ENCODE results near the gene PON3.

Gene PON3

DNA sequence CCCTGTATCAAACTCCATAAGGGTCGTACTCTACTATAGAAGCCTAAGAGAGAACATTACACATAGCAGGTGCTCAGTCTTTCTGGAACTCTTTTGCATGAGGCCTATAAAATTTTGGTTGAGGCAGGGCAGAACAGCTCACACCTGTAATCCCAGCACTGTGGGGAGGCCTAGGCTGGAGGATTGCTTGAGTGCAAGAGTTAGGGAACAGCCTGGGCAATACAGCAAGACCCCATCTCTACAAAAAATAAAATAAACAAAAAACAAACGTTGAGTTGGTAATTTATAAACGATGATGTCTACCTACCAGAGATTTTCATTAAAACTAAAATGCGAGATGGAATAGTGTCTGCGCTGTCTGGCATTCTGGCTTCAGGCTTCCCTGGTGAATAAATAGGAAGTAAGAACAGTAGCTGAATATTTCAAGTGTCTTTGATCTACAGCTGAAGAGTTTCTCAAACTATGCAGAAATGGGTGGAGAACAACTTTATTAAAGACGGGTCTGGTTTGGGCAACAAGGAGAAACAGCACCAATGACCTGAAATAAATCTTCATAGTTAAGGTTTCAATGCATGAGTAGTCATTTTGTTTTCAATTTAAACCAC lies 37.9 kb upstream of the PON3 start:
- Histone ChIP-seq H3K36me3 (replicated peaks in 1 of 2; ENCODE audit: control insufficient read depth in 2 of 2, insufficient read depth in 2 of 2, low read length in 2 of 2) (peaks cover 0 to 44% of the 10 kb centered on the region in 2 donors), H2AFZ (ENCODE audit: low read length) (peak overlapping the region; percentile 95), H3K9me3 (replicated peaks in 1 of 2; ENCODE audit: control insufficient read depth in 2 of 2, insufficient read depth in 1 of 2, low read depth in 1 of 2, low read length in 2 of 2) (peaks cover 0 to 13% of the 10 kb centered on the region in 2 donors), H3K9ac (ENCODE audit: low read depth, low read length, poor library complexity) (no peak overlapping the region), H3K4me2 (ENCODE audit: insufficient read depth, low read length, poor library complexity, severe bottlenecking) (peak overlapping the region; percentile 56), H2BK15ac (ENCODE audit: low read length) (no peak overlapping the region), H4K91ac (ENCODE audit: low read depth, low read length, poor library complexity) (no peak overlapping the region), H2AK5ac (ENCODE audit: low read depth, low read length) (no peak overlapping the region), H3K27me3 (ENCODE audit: control insufficient read depth in 3 of 3, insufficient read depth in 3 of 3, low read depth in 1 of 3, low read length in 3 of 3) (no peaks in the 10 kb centered on the region), H3K79me1 (ENCODE audit: low read depth, low read length) (peaks cover 2% of the 10 kb centered on the region), H2BK120ac (ENCODE audit: low read depth, low read length) (no peak overlapping the region), H3K4ac (ENCODE audit: low read length) (no peak overlapping the region), H3K4me3 (ENCODE audit: low read length in 2 of 2) (peak overlapping the region; percentile 70 to 90), H2BK5ac (ENCODE audit: low read length) (no peak overlapping the region), H3K4me1 (ENCODE audit: control insufficient read depth in 2 of 2, insufficient read depth in 1 of 2, low read depth in 1 of 2, low read length in 2 of 2) (peaks cover 3 to 14% of the 10 kb centered on the region in 2 donors), H4K8ac (ENCODE audit: low read depth, low read length) (no peak overlapping the region), H3K27ac (replicated peaks; ENCODE audit: low read length) (peak overlapping the region; percentile 18), H2BK12ac (ENCODE audit: low read length) (no peak overlapping the region), H3K23ac (ENCODE audit: low read depth, low read length, poor library complexity) (no peak overlapping the region), H3K18ac (ENCODE audit: low read length) (no peak overlapping the region), H3K14ac (ENCODE audit: low read length) (no peak overlapping the region)
- DNase-seq (ENCODE audit: low spot score): no peak
- WGBS, 2 donors (ENCODE audit: extremely low coverage in 2 of 2, insufficient read length in 2 of 2, insufficient replicate concordance in 1 of 2): no CpG with 5 or more reads among the region's 6 CpGs

DNA sequence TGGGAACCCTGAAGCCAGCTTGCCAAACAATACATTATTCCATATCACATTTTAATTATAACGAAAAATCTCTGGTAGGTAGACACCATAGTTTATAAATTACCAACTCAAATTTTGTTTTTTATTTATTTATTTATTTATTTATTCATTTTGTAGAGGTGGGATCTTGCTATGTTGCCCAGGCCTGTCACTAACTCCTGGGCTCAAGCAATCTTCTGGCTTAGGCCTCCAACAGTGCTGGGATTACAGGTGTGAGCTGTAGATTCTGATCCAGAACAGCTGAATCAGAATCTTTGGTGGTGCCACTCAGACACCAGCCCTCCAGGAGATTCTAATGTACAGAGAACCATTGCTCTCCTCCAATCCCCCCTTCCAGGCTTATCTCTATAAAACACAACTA lies 37.0 kb upstream of the PON3 start:
- Histone ChIP-seq H3K27me3 (ENCODE audit: control insufficient read depth in 3 of 3, insufficient read depth in 3 of 3, low read depth in 1 of 3, low read length in 3 of 3) (no peaks in the 10 kb centered on the region), H3K36me3 (replicated peaks in 1 of 2; ENCODE audit: control insufficient read depth in 2 of 2, insufficient read depth in 2 of 2, low read length in 2 of 2) (peaks cover 0 to 52% of the 10 kb centered on the region in 2 donors), H3K79me1 (ENCODE audit: low read depth, low read length) (peaks cover 2% of the 10 kb centered on the region), H3K27ac (replicated peaks; ENCODE audit: low read length) (no peak overlapping the region), H3K9ac (ENCODE audit: low read depth, low read length, poor library complexity) (no peak overlapping the region), H4K91ac (ENCODE audit: low read depth, low read length, poor library complexity) (no peak overlapping the region), H3K18ac (ENCODE audit: low read length) (no peak overlapping the region), H3K4me1 (ENCODE audit: control insufficient read depth in 2 of 2, insufficient read depth in 1 of 2, low read depth in 1 of 2, low read length in 2 of 2) (peaks cover 3 to 14% of the 10 kb centered on the region in 2 donors), H3K4me3 (ENCODE audit: low read length in 2 of 2) (no peak overlapping the region), H2BK120ac (ENCODE audit: low read depth, low read length) (no peak overlapping the region), H3K9me3 (replicated peaks in 1 of 2; ENCODE audit: control insufficient read depth in 2 of 2, insufficient read depth in 1 of 2, low read depth in 1 of 2, low read length in 2 of 2) (peaks cover 0 to 16% of the 10 kb centered on the region in 2 donors), H3K4me2 (ENCODE audit: insufficient read depth, low read length, poor library complexity, severe bottlenecking) (no peak overlapping the region), H2AFZ (ENCODE audit: low read length) (no peak overlapping the region), H2BK5ac (ENCODE audit: low read length) (no peak overlapping the region), H3K23ac (ENCODE audit: low read depth, low read length, poor library complexity) (no peak overlapping the region), H2BK12ac (ENCODE audit: low read length) (no peak overlapping the region), H3K4ac (ENCODE audit: low read length) (no peak overlapping the region), H2BK15ac (ENCODE audit: low read length) (no peak overlapping the region), H2AK5ac (ENCODE audit: low read depth, low read length) (no peak overlapping the region), H3K14ac (ENCODE audit: low read length) (no peak overlapping the region), H4K8ac (ENCODE audit: low read depth, low read length) (no peak overlapping the region)
- WGBS, 2 donors (ENCODE audit: extremely low coverage in 2 of 2, insufficient read length in 2 of 2, insufficient replicate concordance in 1 of 2): no CpG with 5 or more reads among the region's 1 CpG
- no peak for DNase-seq (ENCODE audit: low spot score)

- no peak overlapping the region for H2BK120ac ChIP-seq (ENCODE audit: low read depth, low read length)
- H2BK15ac ChIP-seq (ENCODE audit: low read length): no peak overlapping the region
- H3K14ac ChIP-seq (ENCODE audit: low read length): no peak overlapping the region
- H4K91ac ChIP-seq (ENCODE audit: low read depth, low read length, poor library complexity): no peak overlapping the region
- peaks cover 4 to 14% of the 10 kb centered on the region in 2 donors for H3K4me1 ChIP-seq (ENCODE audit: control insufficient read depth in 2 of 2, insufficient read depth in 1 of 2, low read depth in 1 of 2, low read length in 2 of 2)
- no CpG with 5 or more reads among the region's 2 CpGs for WGBS, 2 donors (ENCODE audit: extremely low coverage in 2 of 2, insufficient read length in 2 of 2, insufficient replicate concordance in 1 of 2)
- H2BK12ac ChIP-seq (ENCODE audit: low read length): no peak overlapping the region
- no peak overlapping the region for H3K4me2 ChIP-seq (ENCODE audit: insufficient read depth, low read length, poor library complexity, severe bottlenecking)
- H3K27me3 ChIP-seq (ENCODE audit: control insufficient read depth in 3 of 3, insufficient read depth in 3 of 3, low read depth in 1 of 3, low read length in 3 of 3): no peaks in the 10 kb centered on the region
- H3K79me1 ChIP-seq (ENCODE audit: low read depth, low read length): peaks cover 2% of the 10 kb centered on the region
- H3K18ac ChIP-seq (ENCODE audit: low read length): no peak overlapping the region
- H2AFZ ChIP-seq (ENCODE audit: low read length): no peak overlapping the region
- peaks cover 0 to 19% of the 10 kb centered on the region in 2 donors for H3K9me3 ChIP-seq (replicated peaks in 1 of 2; ENCODE audit: control insufficient read depth in 2 of 2, insufficient read depth in 1 of 2, low read depth in 1 of 2, low read length in 2 of 2)
- no peak overlapping the region for H3K23ac ChIP-seq (ENCODE audit: low read depth, low read length, poor library complexity)
- peaks cover 0 to 57% of the 10 kb centered on the region in 2 donors for H3K36me3 ChIP-seq (replicated peaks in 1 of 2; ENCODE audit: control insufficient read depth in 2 of 2, insufficient read depth in 2 of 2, low read length in 2 of 2)
- H3K9ac ChIP-seq (ENCODE audit: low read depth, low read length, poor library complexity): no peak overlapping the region
- peak overlapping the region; percentile 12 for H3K27ac ChIP-seq (replicated peaks; ENCODE audit: low read length)
- no peak overlapping the region for H2BK5ac ChIP-seq (ENCODE audit: low read length)
- H3K4ac ChIP-seq (ENCODE audit: low read length): no peak overlapping the region
- H4K8ac ChIP-seq (ENCODE audit: low read depth, low read length): no peak overlapping the region
- DNase-seq (ENCODE audit: low spot score): no peak
- no peak overlapping the region for H2AK5ac ChIP-seq (ENCODE audit: low read depth, low read length)
- H3K4me3 ChIP-seq (ENCODE audit: low read length in 2 of 2): no peak overlapping the region
Observed at GRCh38 chr7:95432606-95433005, 36.4 kb upstream of the PON3 start.

DNA sequence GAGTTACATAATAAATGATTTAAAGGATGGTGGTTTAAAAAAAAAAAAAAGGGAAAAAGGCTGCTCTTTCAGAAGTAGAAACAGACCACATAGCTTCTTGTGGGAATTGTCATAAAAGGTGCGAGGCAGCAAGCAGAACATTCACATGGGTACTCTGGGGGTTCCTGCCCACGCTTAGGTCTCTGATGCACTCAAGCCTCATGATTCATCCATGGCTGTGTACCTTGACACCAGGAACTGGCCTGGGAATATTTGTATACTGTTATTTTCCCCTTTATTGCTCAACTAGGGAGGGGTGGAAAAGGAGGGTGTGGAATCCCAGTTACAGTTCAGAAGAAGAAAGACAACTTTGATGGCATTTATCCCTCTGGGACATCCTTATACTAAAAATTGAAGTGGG lies 34.7 kb upstream of the PON3 start:
- no peak overlapping the region for H3K14ac ChIP-seq (ENCODE audit: low read length)
- H2BK12ac ChIP-seq (ENCODE audit: low read length): no peak overlapping the region
- H3K27me3 ChIP-seq (ENCODE audit: control insufficient read depth in 3 of 3, insufficient read depth in 3 of 3, low read depth in 1 of 3, low read length in 3 of 3): no peaks in the 10 kb centered on the region
- H3K4me3 ChIP-seq (ENCODE audit: low read length in 2 of 2): no peak overlapping the region
- peaks cover 0 to 28% of the 10 kb centered on the region in 2 donors for H3K9me3 ChIP-seq (replicated peaks in 1 of 2; ENCODE audit: control insufficient read depth in 2 of 2, insufficient read depth in 1 of 2, low read depth in 1 of 2, low read length in 2 of 2)
- H4K8ac ChIP-seq (ENCODE audit: low read depth, low read length): no peak overlapping the region
- WGBS, 2 donors (ENCODE audit: extremely low coverage in 2 of 2, insufficient read length in 2 of 2, insufficient replicate concordance in 1 of 2): no CpG with 5 or more reads among the region's 2 CpGs
- no peak overlapping the region for H2AK5ac ChIP-seq (ENCODE audit: low read depth, low read length)
- peaks cover 2% of the 10 kb centered on the region for H3K79me1 ChIP-seq (ENCODE audit: low read depth, low read length)
- no peak overlapping the region for H2BK5ac ChIP-seq (ENCODE audit: low read length)
- no peak overlapping the region for H4K91ac ChIP-seq (ENCODE audit: low read depth, low read length, poor library complexity)
- no peak overlapping the region for H2BK15ac ChIP-seq (ENCODE audit: low read length)
- H2BK120ac ChIP-seq (ENCODE audit: low read depth, low read length): no peak overlapping the region
- H3K4me2 ChIP-seq (ENCODE audit: insufficient read depth, low read length, poor library complexity, severe bottlenecking): no peak overlapping the region
- no peak overlapping the region for H3K27ac ChIP-seq (replicated peaks; ENCODE audit: low read length)
- no peak overlapping the region for H3K9ac ChIP-seq (ENCODE audit: low read depth, low read length, poor library complexity)
- H3K4me1 ChIP-seq (ENCODE audit: control insufficient read depth in 2 of 2, insufficient read depth in 1 of 2, low read depth in 1 of 2, low read length in 2 of 2): peaks cover 7 to 12% of the 10 kb centered on the region in 2 donors
- H3K23ac ChIP-seq (ENCODE audit: low read depth, low read length, poor library complexity): no peak overlapping the region
- peaks cover 0 to 74% of the 10 kb centered on the region in 2 donors for H3K36me3 ChIP-seq (replicated peaks in 1 of 2; ENCODE audit: control insufficient read depth in 2 of 2, insufficient read depth in 2 of 2, low read length in 2 of 2)
- H3K4ac ChIP-seq (ENCODE audit: low read length): no peak overlapping the region
- H3K18ac ChIP-seq (ENCODE audit: low read length): no peak overlapping the region
- no peak overlapping the region for H2AFZ ChIP-seq (ENCODE audit: low read length)
- no peak for DNase-seq (ENCODE audit: low spot score)

Measured in neuronal stem cell (in vitro differentiated cells).